Posterior cingulate gyrus (tissue), 11 donors: ENCODE measurements around the gene RAPGEF3.

Experiments
- DNase-seq, 10 donors: peaks; one replicate each; pipeline versions ENCODE4 v3.0.0 to v3.0.0-alpha.2; 2020 to 2021; ENCODE audit warnings: mixed read lengths in 3 of 10
- intact Hi-C: fragments of 100-400 bp; cut with DNase I; formaldehyde crosslinking; loops from one replicate; pipeline ENCODE4 v1.15.1; 2023

The RAPGEF3 gene

DNA sequence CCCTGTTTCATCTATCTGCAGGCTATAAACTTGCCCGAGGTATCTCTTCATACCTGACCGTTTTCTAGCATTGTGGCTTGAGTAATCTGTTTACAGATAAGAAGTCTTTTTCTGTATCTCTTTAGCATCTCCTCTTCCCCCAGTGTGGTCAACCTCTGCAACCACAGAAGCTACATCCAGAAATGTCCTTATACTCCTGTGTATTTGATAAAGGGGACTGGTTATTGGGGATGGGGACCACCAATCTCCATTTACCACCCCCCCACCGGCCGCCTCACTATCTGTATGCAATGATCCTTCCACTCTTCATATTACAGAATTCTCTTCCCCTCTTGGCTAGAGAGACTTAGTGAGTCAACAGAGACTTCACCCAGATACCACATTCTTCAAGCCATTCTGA is 49.4 kb downstream of the RAPGEF3 start:
- DNase-seq, result no peak
- intact Hi-C loops, result no loop called here

DNA sequence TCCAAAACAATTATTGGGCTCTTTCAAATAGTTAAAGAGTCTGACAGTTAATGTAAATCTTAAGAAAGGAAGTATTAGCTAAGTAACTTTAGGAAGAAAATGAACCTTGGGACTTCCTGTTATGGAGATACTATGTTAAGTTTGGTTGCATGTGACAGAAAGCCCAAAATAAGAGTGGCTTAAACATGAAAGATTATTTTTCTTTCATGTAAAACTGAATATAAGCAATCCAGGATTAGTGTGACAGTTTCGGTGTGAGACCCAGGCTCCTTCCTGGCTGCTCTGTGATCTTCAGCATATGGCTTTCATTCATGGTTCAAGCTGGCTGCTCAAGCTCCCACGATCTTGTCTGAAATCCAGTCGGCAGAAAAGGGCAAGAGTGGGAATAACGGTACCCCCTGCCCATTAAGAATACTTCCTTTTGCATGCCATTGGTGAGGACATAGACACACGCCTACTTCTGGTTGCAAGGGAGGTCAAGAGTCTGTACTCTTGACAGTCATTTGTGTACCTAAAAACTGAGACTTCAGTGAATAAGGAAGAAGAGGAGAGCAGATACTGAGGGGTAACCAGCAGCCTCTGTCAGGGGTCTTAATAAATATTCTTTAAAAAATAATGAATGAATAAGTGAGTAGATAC is 50.7 kb downstream of the RAPGEF3 start:
- DNase-seq, result no peak
- intact Hi-C loops, result no loop called here

DNA sequence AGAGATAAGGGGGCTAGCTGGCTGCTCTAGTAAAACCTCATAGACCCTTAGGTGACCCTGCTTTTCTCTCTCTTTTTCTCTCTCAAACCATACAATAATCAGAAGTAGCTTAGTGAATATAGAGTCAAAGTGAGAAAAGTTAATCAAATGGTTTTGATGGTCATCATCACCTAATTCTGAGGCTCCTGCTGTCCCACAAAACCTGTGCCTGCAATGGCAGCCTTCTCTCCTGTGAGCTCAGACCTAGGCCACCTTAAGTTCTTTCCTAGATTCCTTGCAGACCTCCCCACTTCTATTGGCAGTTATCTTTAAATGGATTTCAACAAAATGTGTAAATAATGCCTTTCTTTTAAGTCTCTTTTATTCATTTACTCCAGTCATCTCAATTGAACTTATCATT is 51.3 kb downstream of the RAPGEF3 start:
- intact Hi-C loops, result no loop called here
- no peak for DNase-seq

GRCh38 chr12:47705566-47706425 is 52.9 kb downstream of the RAPGEF3 start, which contains the start of gene RPAP3:
RPAP3 (minus strand) TSS chr12:47706030; CDS start chr12:47702840, 3,190 bp downstream.
- peak; percentile 91 to 99 (median 94) for DNase-seq
- intact Hi-C loops, result no loop called here

- intact Hi-C loops, result no loop called here
- no peak for DNase-seq
Observed at GRCh38 chr12:47705229-47705565, 53.5 kb downstream of the RAPGEF3 start.

DNA sequence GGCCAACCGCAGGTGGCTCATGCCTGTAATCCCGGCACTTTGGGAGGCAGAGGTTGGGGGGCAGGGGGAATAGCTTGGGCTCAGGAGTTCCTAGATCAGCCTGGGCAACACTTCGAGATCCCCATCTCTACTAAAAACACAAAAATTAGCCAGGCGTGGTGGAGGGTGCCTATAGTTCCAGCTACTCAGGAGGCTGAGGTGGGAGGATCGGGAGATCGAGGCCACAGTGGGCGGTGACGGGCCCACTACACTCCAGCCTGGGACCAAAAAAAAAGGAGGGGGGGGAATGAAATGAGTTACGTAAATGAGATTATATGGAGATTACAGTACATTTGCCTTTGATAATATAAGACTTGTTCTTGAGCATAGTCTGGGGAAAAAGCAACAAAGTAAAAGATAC is 54.0 kb downstream of the RAPGEF3 start:
- DNase-seq, result no peak
- intact Hi-C loops, result no loop called here

DNA sequence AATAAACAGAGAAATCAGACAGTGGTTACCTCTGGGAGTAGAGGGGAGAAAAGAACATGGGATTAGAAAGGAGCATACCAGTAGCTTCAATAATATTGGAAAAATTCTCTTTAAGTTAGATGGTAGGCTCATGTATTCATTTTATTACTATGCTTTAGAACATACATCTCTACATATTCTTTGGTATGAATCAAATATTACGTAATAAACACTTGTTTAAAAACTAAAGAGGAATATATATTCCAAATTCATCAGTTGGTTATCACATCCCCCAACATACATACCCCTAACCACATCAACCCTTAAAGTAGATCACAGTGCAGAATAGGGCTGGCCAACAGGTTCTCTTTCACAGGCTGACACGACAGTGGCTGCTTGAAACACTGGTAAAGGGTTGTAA is 58.4 kb downstream of the RAPGEF3 start:
- intact Hi-C loops, result no loop called here
- no peak for DNase-seq

GRCh38 chr12:47698631-47699030 is 60.0 kb downstream of the RAPGEF3 start:
- intact Hi-C loops, result no loop called here
- no peak for DNase-seq

DNA sequence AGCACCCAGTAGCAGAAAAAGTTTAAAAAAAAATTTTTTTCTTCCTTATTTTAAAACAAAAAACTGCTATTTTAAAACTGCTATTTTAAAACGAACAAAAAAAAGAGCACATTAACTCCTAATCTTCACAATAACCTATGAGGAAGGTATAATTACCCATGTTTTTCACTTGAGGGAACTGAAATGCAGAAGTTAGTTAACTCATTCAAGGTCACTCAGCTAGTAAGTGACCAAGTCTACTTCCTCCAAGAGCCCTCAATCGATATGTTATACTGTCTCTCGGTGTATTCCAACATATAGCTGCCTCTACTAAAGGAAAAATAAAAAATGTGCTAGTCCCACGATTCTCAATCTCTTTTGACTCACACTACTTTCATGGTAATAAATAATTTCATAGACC is 60.6 kb downstream of the RAPGEF3 start:
- DNase-seq, result no peak

DNA sequence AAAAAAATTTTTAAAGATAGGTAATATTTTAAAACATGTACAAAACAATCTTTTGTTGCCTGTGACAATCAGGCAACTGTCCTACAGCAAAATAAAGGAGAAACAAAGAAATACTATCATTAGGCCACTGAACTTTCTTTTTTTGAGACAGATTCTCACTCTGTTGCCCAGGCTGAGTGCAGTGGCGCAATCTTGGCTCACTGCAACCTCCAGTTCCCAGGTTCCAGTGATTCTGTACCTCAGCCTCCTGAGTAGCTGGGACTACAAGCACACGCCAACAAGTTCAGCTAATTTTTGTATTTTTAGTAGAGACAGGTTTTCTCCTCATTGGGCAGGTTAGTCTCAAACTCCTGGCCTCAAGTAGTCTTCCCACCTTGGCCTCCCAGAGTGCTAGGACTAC is 69.5 kb downstream of the RAPGEF3 start:
- no peak for DNase-seq
- intact Hi-C loops, result no loop called here

More for the DNA sequence above, 60.6 kb downstream of the RAPGEF3 start:
- intact Hi-C loops, result no loop called here

- intact Hi-C loops, result loop anchor here (2.0 kb wide), 1 partner anchor 655 kb away; no protein-coding TSS in a partner anchor
- DNase-seq, result no peak
Observed at GRCh38 chr12:47687636-47688035, 71.0 kb downstream of the RAPGEF3 start.

DNA sequence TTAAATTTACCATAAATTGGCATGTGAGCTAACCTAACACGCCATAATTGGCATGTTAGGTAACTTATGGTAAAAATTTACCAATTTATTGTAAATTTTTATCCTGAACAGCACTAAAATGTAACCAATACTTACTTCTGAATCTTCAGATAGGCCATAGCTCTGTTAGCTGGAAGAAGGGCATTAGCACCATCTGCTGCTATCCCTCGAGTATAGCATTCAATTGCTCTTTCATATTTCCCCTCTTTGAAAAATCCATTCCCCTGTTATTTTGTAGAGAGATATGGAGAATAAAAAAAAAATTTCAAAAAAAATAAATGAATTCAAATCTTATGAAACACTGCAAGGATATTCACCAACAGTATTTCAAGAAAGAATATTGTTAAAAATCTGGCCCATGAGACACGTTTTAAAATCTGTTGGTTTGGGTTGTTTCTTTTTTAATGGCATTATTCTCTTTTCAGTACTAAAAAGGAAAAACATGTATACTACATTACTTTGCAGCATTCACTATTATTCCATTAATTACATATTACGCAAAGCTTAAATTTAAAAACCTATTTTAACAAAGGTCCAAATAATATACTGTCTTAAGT is 71.9 kb downstream of the RAPGEF3 start:
- intact Hi-C loops, result loop anchor here (1.0 to 2.0 kb wide), 2 partner anchors 35 to 654 kb away; no protein-coding TSS in a partner anchor
- no peak for DNase-seq
